Measurements from ENCODE around the gene TNKS1BP1. TPM values are rescaled to one million over a fixed set of nuclear protein-coding genes. Genes with fewer than 3 reads are reported as not detected.

TNKS1BP1 gene
- total and polyA plus RNA-seq, 2 of the 8 experiments (the other 6 are each of a cell fraction or from before 2014, with no cell fraction given): 50.0 to 122 TPM

DNA sequence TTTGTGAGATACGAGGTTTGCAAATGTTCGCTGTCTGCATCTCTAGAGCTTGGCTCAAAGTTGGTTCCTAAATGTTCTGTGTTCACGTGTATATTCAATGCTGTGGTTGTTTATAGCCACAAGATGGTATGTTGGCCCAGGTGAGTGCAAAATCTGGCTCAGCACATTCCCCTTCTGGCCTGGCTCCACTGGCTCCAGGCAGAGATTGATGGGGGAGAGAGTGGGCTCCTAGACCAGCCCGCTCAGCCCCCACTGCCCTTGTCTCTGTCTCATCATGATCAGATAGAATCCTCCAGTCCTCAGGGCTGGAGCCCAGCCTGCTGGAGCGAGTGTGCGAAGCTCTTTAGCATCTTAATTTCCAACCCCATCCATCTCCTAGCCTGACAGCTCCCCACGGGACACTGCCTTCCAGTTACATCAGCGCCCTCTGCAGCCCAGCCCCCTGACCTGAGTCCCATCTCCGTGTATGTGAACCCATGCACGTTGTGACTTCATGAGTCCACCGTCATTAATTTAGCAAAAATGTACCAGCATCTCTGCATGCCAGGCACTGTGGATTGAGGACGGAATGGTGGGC is 15.4 kb upstream of the TNKS1BP1 start:
- Histone ChIP-seq H2BK15ac (ENCODE audit: low read length) (peak overlapping the region; percentile 32; the same call in 1 of the 2 replicates), H4K91ac (replicated peaks; ENCODE audit: insufficient read length, low read length) (no peak overlapping the region), H3K23ac (ENCODE audit: insufficient read length) (no peak overlapping the region), H4K8ac (ENCODE audit: extremely low read depth, insufficient read depth, low read length) (no peak overlapping the region), H2BK12ac (ENCODE audit: low read depth, low read length) (peak overlapping the region; percentile 10; the same call in 1 of the 2 replicates), H2AFZ (ENCODE audit: low read length) (0 out of 2 replicates have a peak overlapping the region, but pooled peaks have one; percentile 59), H3K56ac (replicated peaks; ENCODE audit: insufficient read length, low read depth, low read length) (no peak overlapping the region), H3K4me3 (ENCODE audit: extremely low read depth in 1 of 4, insufficient read depth in 2 of 4, low read depth in 3 of 4, low read length in 4 of 4) (no peak overlapping the region), H2BK5ac (ENCODE audit: low read depth, low read length) (no peak overlapping the region), H3K4ac (replicated peaks; ENCODE audit: insufficient read length, low read depth, low read length) (no peak overlapping the region), H3K79me1 (ENCODE audit: low read depth, low read length) (peaks cover 2% of the 10 kb centered on the region), H3K36me3 (ENCODE audit: control insufficient read depth in 2 of 4, insufficient read depth in 4 of 4, low read length in 3 of 4) (no peaks in the 10 kb centered on the region), H2BK120ac (replicated peaks; ENCODE audit: low read depth, low read length) (no peak overlapping the region), H3K27ac (ENCODE audit: low read depth, low read length) (no peak overlapping the region), H3K23me2 (ENCODE audit: low read depth, low read length) (peaks cover 1% of the 10 kb centered on the region), H3K4me2 (ENCODE audit: insufficient read depth in 1 of 2, low read depth in 2 of 2, low read length in 2 of 2) (no peak overlapping the region; a peak in 1 of 4 replicates), H3K18ac (ENCODE audit: extremely low read depth, low read length) (no peak overlapping the region; the same call in 1 of the 2 replicates), H3K27me3 (replicated peaks in 1 of 4; ENCODE audit: control insufficient read depth in 3 of 4, extremely low read depth in 1 of 4, insufficient read depth in 3 of 4, low read length in 3 of 4) (peaks cover 0 to 9% (median 4%) of the 10 kb centered on the region in 4 experiments; a peak in 4 of 7 replicates), H4K20me1 (replicated peaks in 1 of 2; ENCODE audit: control insufficient read depth in 1 of 2, insufficient read depth in 2 of 2, low read length in 2 of 2) (no peaks in the 10 kb centered on the region), H2AK5ac (ENCODE audit: low read depth, low read length) (no peak overlapping the region), H3K79me2 (ENCODE audit: control insufficient read depth in 1 of 2, insufficient read depth in 2 of 2, low read length in 2 of 2) (peaks cover 0 to 2% of the 10 kb centered on the region in 2 experiments; a peak in 2 of 4 replicates), H2BK20ac (ENCODE audit: low read length) (no peak overlapping the region), H3K9me3 (ENCODE audit: insufficient read depth in 2 of 2, low read depth in 1 of 2, low read length in 1 of 2) (no peaks in the 10 kb centered on the region), H3K14ac (ENCODE audit: insufficient read length) (no peak overlapping the region), H3K4me1 (replicated peaks in 1 of 4; ENCODE audit: control insufficient read depth in 3 of 4, insufficient read depth in 4 of 4, low read length in 3 of 4) (peaks cover 4 to 14% (median 8%) of the 10 kb centered on the region in 4 experiments; a peak in 6 of 7 replicates), H4K5ac (ENCODE audit: insufficient read length, low read depth, low read length) (no peak overlapping the region), H3K9ac (replicated peaks in 1 of 4; ENCODE audit: extremely low read depth in 1 of 4, low read depth in 3 of 4, low read length in 3 of 4) (no peak overlapping the region)
- DNase-seq (ENCODE audit: low read depth in 1 of 2, low spot score in 2 of 2) (no peak), FAIRE-seq (peak; percentile 58)
- CTCF ChIA-PET (ENCODE audit: partially characterized antibody): interaction anchor here (0.7 to 4.4 kb wide), 18 partner anchors 9 to 207 kb away, joined by 3 to 20 read pairs (median 4); partner anchors contain the start of gene TNKS1BP1
- POLR2A ChIA-PET (ENCODE audit: partially characterized antibody): interaction anchor here (1.3 to 45.7 kb wide), 2 partner anchors 33 to 299 kb away, joined by 4 to 1279 read pairs; partner anchors contain the start of gene TNKS1BP1
- WGBS, 2 experiments (ENCODE audit: extremely low coverage in 1 of 2, insufficient coverage in 1 of 2, insufficient read length in 1 of 2, insufficient replicate concordance in 2 of 2, low coverage in 1 of 2, low lambda C conversion rate in 2 of 2, missing lambda C conversion rate in 1 of 2): 26% methylated on average over 11 of the region's 12 CpGs; no CpG with 5 or more reads in 1 of the 2 experiments
- TF ChIP-seq SIN3A (conservative IDR thresholded peaks at IDR 0.05 in 1 of 2, IDR thresholded peaks at IDR 0.05 in 1 of 2; ENCODE audit: low read depth in 1 of 2, low read length in 2 of 2) (peak; percentile 59 to 64; a peak in 2 of 4 replicates), NRF1 (IDR thresholded peaks at IDR 0.05; ENCODE audit: low read depth, low read length) (no peak), CEBPB (IDR thresholded peaks at IDR 0.05; ENCODE audit: low read depth, low read length) (no peak), MAX (IDR thresholded peaks at IDR 0.05) (peak; percentile 59; the same call in 1 of the 2 replicates), CTCF (IDR thresholded peaks at IDR 0.05; ENCODE audit: control extremely low read depth in 1 of 3, insufficient read depth in 1 of 3, low read depth in 1 of 3, low read length in 3 of 3) (peak; percentile 39 to 68 (median 64)), RAD21 (IDR thresholded peaks at IDR 0.05 in 1 of 2, conservative IDR thresholded peaks at IDR 0.05 in 1 of 2; ENCODE audit: low read depth in 2 of 2, low read length in 2 of 2) (peak; percentile 30 to 55)
